GM23338 (cell line): ENCODE measurements around the gene OMA1.

ENCODE experiments used
- CREB1 ChIP-seq: fragments of 250-450 bp; sonication (Bioruptor Pico); IDR thresholded peaks from 2 replicates; pipeline ENCODE4 v1.5.0; 2020; ENCODE audit warnings: low read depth, mild to moderate bottlenecking, moderate library complexity
- EZH2 ChIP-seq: fragments of 200-600 bp; sonication (generic); IDR thresholded peaks from one replicate; pipeline ENCODE4 v1.8.0; 2017; ENCODE audit warnings: antibody characterized with exemption, mild to moderate bottlenecking, low read depth; ENCODE audit not compliant: unreplicated experiment
- EZH2phosphoT487 ChIP-seq: fragments of 200-600 bp; sonication (generic); IDR thresholded peaks from one replicate; pipeline ENCODE4 v1.8.1; 2018; ENCODE audit warnings: antibody characterized with exemption; ENCODE audit not compliant: unreplicated experiment
- NANOG ChIP-seq: IDR thresholded peaks from 2 replicates; pipeline ENCODE4 v1.6.1; 2016; ENCODE audit warnings: antibody characterized with exemption, borderline replicate concordance
- POLR2AphosphoS5 ChIP-seq: IDR thresholded peaks from 2 replicates; pipeline ENCODE4 v1.6.1; 2016; ENCODE audit warnings: antibody characterized with exemption, low read depth
- STAT1 ChIP-seq: IDR thresholded peaks from one replicate; pipeline ENCODE4 v1.6.1; 2016; ENCODE audit warnings: antibody characterized with exemption; ENCODE audit not compliant: unreplicated experiment
- ZNF331 ChIP-seq: fragments of 250-450 bp; sonication (Bioruptor Pico); IDR thresholded peaks from 2 replicates; pipeline ENCODE4 v1.5.0; 2020; ENCODE audit warnings: low read depth, mild to moderate bottlenecking, moderate library complexity
- TF ChIP-seq, protein P1 (sequence below): IDR thresholded peaks from one replicate; pipeline ENCODE4 v1.6.1; 2018; ENCODE audit warnings: antibody characterized with exemption; ENCODE audit not compliant: unreplicated experiment
- TF ChIP-seq, protein P2 (sequence below), 2 experiments: fragments of 200-600 bp in 1 of 2; sonication (generic) in 1 of 2; conservative IDR thresholded peaks; 2 replicates each; pipeline versions ENCODE4 v1.5.1 to v1.6.1; 2016 to 2017; ENCODE audit warnings: antibody characterized with exemption in 2 of 2, low read depth in 2 of 2, mild to moderate bottlenecking in 2 of 2, moderate library complexity in 1 of 2
- TF ChIP-seq, protein P3 (sequence below): fragments of 250-450 bp; sonication (Bioruptor Pico); IDR thresholded peaks from 2 replicates; pipeline ENCODE4 v1.5.0; 2020; ENCODE audit warnings: mild to moderate bottlenecking, moderate library complexity
- TF ChIP-seq, protein P4 (sequence below): IDR thresholded peaks from 2 replicates; pipeline ENCODE4 v1.6.1; 2016; ENCODE audit warnings: antibody characterized with exemption

DNA sequence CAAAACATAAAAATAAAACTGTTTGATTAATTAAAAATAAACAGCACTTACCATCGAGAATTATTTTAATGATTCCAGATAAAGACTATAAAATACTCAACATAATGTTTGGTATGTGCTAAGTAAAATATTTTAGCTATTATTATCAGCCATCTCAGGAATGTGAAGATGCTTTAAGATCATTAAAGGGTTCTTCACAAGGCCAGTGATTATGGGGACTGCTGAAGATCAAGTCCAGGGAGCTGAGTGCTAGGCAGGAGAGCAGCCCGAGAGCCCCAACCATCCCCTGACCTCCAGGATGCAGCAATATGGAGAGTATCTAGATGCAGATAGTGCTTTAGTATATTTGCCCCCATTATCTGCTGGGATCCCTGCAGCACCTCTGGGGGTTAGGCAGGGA lies 35.1 kb upstream of the OMA1 start:
- TF ChIP-seq POLR2AphosphoS5: no peak
- TF ChIP-seq, protein P1, sequence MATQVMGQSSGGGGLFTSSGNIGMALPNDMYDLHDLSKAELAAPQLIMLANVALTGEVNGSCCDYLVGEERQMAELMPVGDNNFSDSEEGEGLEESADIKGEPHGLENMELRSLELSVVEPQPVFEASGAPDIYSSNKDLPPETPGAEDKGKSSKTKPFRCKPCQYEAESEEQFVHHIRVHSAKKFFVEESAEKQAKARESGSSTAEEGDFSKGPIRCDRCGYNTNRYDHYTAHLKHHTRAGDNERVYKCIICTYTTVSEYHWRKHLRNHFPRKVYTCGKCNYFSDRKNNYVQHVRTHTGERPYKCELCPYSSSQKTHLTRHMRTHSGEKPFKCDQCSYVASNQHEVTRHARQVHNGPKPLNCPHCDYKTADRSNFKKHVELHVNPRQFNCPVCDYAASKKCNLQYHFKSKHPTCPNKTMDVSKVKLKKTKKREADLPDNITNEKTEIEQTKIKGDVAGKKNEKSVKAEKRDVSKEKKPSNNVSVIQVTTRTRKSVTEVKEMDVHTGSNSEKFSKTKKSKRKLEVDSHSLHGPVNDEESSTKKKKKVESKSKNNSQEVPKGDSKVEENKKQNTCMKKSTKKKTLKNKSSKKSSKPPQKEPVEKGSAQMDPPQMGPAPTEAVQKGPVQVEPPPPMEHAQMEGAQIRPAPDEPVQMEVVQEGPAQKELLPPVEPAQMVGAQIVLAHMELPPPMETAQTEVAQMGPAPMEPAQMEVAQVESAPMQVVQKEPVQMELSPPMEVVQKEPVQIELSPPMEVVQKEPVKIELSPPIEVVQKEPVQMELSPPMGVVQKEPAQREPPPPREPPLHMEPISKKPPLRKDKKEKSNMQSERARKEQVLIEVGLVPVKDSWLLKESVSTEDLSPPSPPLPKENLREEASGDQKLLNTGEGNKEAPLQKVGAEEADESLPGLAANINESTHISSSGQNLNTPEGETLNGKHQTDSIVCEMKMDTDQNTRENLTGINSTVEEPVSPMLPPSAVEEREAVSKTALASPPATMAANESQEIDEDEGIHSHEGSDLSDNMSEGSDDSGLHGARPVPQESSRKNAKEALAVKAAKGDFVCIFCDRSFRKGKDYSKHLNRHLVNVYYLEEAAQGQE: no peak
- TF ChIP-seq, protein P2, sequence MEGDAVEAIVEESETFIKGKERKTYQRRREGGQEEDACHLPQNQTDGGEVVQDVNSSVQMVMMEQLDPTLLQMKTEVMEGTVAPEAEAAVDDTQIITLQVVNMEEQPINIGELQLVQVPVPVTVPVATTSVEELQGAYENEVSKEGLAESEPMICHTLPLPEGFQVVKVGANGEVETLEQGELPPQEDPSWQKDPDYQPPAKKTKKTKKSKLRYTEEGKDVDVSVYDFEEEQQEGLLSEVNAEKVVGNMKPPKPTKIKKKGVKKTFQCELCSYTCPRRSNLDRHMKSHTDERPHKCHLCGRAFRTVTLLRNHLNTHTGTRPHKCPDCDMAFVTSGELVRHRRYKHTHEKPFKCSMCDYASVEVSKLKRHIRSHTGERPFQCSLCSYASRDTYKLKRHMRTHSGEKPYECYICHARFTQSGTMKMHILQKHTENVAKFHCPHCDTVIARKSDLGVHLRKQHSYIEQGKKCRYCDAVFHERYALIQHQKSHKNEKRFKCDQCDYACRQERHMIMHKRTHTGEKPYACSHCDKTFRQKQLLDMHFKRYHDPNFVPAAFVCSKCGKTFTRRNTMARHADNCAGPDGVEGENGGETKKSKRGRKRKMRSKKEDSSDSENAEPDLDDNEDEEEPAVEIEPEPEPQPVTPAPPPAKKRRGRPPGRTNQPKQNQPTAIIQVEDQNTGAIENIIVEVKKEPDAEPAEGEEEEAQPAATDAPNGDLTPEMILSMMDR (conservative IDR thresholded peaks at IDR 0.05; ENCODE audit: low read depth in 2 of 2): no peak
- no peak for TF ChIP-seq EZH2
- TF ChIP-seq CREB1 (CRISPR knock-in tag): no peak
- TF ChIP-seq NANOG: no peak
- no peak for TF ChIP-seq EZH2phosphoT487
- no peak for TF ChIP-seq ZNF331 (CRISPR knock-in tag)
- TF ChIP-seq, protein P3, sequence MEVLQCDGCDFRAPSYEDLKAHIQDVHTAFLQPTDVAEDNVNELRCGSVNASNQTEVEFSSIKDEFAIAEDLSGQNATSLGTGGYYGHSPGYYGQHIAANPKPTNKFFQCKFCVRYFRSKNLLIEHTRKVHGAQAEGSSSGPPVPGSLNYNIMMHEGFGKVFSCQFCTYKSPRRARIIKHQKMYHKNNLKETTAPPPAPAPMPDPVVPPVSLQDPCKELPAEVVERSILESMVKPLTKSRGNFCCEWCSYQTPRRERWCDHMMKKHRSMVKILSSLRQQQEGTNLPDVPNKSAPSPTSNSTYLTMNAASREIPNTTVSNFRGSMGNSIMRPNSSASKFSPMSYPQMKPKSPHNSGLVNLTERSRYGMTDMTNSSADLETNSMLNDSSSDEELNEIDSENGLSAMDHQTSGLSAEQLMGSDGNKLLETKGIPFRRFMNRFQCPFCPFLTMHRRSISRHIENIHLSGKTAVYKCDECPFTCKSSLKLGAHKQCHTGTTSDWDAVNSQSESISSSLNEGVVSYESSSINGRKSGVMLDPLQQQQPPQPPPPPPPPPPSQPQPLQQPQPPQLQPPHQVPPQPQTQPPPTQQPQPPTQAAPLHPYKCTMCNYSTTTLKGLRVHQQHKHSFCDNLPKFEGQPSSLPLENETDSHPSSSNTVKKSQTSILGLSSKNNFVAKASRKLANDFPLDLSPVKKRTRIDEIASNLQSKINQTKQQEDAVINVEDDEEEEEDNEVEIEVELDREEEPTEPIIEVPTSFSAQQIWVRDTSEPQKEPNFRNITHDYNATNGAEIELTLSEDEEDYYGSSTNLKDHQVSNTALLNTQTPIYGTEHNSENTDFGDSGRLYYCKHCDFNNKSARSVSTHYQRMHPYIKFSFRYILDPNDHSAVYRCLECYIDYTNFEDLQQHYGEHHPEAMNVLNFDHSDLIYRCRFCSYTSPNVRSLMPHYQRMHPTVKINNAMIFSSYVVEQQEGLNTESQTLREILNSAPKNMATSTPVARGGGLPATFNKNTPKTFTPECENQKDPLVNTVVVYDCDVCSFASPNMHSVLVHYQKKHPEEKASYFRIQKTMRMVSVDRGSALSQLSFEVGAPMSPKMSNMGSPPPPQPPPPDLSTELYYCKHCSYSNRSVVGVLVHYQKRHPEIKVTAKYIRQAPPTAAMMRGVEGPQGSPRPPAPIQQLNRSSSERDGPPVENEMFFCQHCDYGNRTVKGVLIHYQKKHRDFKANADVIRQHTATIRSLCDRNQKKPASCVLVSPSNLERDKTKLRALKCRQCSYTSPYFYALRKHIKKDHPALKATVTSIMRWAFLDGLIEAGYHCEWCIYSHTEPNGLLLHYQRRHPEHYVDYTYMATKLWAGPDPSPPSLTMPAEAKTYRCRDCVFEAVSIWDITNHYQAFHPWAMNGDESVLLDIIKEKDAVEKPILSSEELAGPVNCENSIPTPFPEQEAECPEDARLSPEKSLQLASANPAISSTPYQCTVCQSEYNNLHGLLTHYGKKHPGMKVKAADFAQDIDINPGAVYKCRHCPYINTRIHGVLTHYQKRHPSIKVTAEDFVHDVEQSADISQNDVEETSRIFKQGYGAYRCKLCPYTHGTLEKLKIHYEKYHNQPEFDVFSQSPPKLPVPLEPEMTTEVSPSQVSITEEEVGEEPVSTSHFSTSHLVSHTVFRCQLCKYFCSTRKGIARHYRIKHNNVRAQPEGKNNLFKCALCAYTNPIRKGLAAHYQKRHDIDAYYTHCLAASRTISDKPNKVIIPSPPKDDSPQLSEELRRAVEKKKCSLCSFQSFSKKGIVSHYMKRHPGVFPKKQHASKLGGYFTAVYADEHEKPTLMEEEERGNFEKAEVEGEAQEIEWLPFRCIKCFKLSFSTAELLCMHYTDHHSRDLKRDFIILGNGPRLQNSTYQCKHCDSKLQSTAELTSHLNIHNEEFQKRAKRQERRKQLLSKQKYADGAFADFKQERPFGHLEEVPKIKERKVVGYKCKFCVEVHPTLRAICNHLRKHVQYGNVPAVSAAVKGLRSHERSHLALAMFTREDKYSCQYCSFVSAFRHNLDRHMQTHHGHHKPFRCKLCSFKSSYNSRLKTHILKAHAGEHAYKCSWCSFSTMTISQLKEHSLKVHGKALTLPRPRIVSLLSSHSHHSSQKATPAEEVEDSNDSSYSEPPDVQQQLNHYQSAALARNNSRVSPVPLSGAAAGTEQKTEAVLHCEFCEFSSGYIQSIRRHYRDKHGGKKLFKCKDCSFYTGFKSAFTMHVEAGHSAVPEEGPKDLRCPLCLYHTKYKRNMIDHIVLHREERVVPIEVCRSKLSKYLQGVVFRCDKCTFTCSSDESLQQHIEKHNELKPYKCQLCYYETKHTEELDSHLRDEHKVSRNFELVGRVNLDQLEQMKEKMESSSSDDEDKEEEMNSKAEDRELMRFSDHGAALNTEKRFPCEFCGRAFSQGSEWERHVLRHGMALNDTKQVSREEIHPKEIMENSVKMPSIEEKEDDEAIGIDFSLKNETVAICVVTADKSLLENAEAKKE (CRISPR knock-in tag): no peak
- TF ChIP-seq STAT1: no peak
- TF ChIP-seq, protein P4, sequence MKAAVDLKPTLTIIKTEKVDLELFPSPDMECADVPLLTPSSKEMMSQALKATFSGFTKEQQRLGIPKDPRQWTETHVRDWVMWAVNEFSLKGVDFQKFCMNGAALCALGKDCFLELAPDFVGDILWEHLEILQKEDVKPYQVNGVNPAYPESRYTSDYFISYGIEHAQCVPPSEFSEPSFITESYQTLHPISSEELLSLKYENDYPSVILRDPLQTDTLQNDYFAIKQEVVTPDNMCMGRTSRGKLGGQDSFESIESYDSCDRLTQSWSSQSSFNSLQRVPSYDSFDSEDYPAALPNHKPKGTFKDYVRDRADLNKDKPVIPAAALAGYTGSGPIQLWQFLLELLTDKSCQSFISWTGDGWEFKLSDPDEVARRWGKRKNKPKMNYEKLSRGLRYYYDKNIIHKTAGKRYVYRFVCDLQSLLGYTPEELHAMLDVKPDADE: no peak
